Lung (tissue), 12 donors: ENCODE data around the gene NDUFS8. TPM values are rescaled to one million over a fixed set of nuclear protein-coding genes. Genes with fewer than 3 reads are reported as not detected.

Source experiments
- ATAC-seq: fragments of 200-7000 bp; cut with Tn5 transposase; one replicate; pipeline ENCODE4 v1.9.1; 2020; ENCODE audit warnings: moderate number of reproducible peaks; ENCODE audit not compliant: insufficient read depth, low FRiP score
- DNase-seq, 3 donors: peaks; one replicate each; pipeline ENCODE4 v3.0.0-alpha.2; 2013 to 2017
- H3K27ac ChIP-seq, 2 donors: one replicate each; pipeline ENCODE4 v1.5.1; 2013; ENCODE audit warnings: mild to moderate bottlenecking in 2 of 2, moderate library complexity in 2 of 2, control low read depth in 1 of 2, inconsistent platforms in 1 of 2, low read depth in 1 of 2, low read length in 1 of 2
- H3K27me3 ChIP-seq, 3 donors: one replicate each; pipeline ENCODE4 v1.5.1; 2013; ENCODE audit warnings: low read length in 2 of 3; ENCODE audit not compliant: control insufficient read depth in 3 of 3, insufficient read depth in 3 of 3
- H3K36me3 ChIP-seq, 4 donors: one replicate each; pipeline ENCODE4 v1.5.1; 2013; ENCODE audit warnings: low read length in 4 of 4, mild to moderate bottlenecking in 1 of 4, moderate library complexity in 1 of 4; ENCODE audit not compliant: control insufficient read depth in 4 of 4, insufficient read depth in 4 of 4
- H3K4me1 ChIP-seq, 5 donors: one replicate each; pipeline ENCODE4 v1.5.1; 2013; ENCODE audit warnings: low read length in 5 of 5, mild to moderate bottlenecking in 2 of 5, moderate library complexity in 1 of 5; ENCODE audit not compliant: control insufficient read depth in 5 of 5, insufficient read depth in 5 of 5
- H3K4me3 ChIP-seq: one replicate; pipeline ENCODE4 v1.5.1; 2013; ENCODE audit warnings: mild to moderate bottlenecking, control low read depth, moderate library complexity
- H3K9ac ChIP-seq, 2 donors: one replicate each; pipeline ENCODE4 v1.5.1; 2013; ENCODE audit warnings: low read length in 2 of 2, control low read depth in 1 of 2; ENCODE audit not compliant: insufficient read depth in 1 of 2
- H3K9me3 ChIP-seq, 4 donors: one replicate each; pipeline ENCODE4 v1.5.1; 2013; ENCODE audit warnings: low read length in 3 of 4, mild to moderate bottlenecking in 1 of 4, moderate library complexity in 1 of 4; ENCODE audit not compliant: control insufficient read depth in 4 of 4, insufficient read depth in 3 of 4
- WGBS, 2 donors: extraction: QIAGEN DNeasy Blood & Tissue Kit; methylation state at CpG; one replicate each; pipeline ENCODE4 v1.1.7; 2013; 5-methylcytosine and 5-hydroxymethylcytosine counted together
- polyA plus RNA-seq, 2 donors: library from polyadenylated mRNA; stranded (reverse); fragments of 200-250 nt; gene quantifications; one replicate each; pipeline ENCODE4 v1.2.1, GENCODE V29; 2013
- total RNA-seq, 2 donors: library from RNA; depleted of rRNA in 1 of 2; stranded (reverse); fragments of >200 nt in 1 of 2; gene quantifications; one replicate each; pipeline ENCODE4 v1.2.1, GENCODE V29; 2014 to 2021
- TF ChIP-seq, protein P1 (sequence below): IDR thresholded peaks from 2 replicates; pipeline ENCODE4 v1.5.1; 2012; ENCODE audit warnings: mild to moderate bottlenecking; ENCODE audit errors: control extremely low read depth, extremely low read depth
- donor health status: control.
- donor health status: control.
- donor health status: Bipolar disorder and iron deficiency.
- donor health status: healthy.
- donor health status: DM: yes; HTN: yes; CAD: no.

NDUFS8 gene
- total and polyA plus RNA-seq, 4 donors: 57.8 to 180 (median 145) TPM

DNA sequence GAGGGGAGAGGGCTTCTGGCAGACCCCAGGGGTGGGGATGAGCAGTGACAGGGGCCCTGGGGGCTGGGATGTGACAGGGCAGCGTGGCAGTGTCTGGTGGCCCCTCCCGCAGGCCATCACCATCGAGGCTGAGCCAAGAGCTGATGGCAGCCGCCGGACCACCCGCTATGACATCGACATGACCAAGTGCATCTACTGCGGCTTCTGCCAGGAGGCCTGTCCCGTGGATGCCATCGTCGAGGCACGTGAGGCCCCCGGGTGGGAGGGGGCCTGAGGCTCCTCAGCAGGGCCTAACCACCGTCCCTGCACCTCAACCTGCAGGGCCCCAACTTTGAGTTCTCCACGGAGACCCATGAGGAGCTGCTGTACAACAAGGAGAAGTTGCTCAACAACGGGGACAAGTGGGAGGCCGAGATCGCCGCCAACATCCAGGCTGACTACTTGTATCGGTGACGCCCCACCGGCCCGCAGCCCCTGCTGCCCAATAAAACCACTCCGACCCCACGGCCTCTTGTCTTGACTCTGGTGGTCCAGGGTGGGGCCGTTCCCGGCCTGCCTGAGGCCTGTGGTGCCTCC lies 5.7 kb downstream of the NDUFS8 start:
- peaks cover 7 to 38% (median 25%) of the 10 kb centered on the region in 5 donors for H3K4me1 ChIP-seq
- ATAC-seq (no peak), DNase-seq (no peak)
- 49 to 65% methylated on average over 27 of the region's 27 CpGs for WGBS, 2 donors
- H3K27ac ChIP-seq: peak overlapping the region; percentile 61 to 95
- H3K9ac ChIP-seq: no peak overlapping the region
- no peaks in the 10 kb centered on the region for H3K27me3 ChIP-seq
- TF ChIP-seq, protein P1, sequence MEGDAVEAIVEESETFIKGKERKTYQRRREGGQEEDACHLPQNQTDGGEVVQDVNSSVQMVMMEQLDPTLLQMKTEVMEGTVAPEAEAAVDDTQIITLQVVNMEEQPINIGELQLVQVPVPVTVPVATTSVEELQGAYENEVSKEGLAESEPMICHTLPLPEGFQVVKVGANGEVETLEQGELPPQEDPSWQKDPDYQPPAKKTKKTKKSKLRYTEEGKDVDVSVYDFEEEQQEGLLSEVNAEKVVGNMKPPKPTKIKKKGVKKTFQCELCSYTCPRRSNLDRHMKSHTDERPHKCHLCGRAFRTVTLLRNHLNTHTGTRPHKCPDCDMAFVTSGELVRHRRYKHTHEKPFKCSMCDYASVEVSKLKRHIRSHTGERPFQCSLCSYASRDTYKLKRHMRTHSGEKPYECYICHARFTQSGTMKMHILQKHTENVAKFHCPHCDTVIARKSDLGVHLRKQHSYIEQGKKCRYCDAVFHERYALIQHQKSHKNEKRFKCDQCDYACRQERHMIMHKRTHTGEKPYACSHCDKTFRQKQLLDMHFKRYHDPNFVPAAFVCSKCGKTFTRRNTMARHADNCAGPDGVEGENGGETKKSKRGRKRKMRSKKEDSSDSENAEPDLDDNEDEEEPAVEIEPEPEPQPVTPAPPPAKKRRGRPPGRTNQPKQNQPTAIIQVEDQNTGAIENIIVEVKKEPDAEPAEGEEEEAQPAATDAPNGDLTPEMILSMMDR: no peak
- peaks cover 0 to 17% (median 6%) of the 10 kb centered on the region in 4 donors for H3K36me3 ChIP-seq
- no peaks in the 10 kb centered on the region for H3K9me3 ChIP-seq
- H3K4me3 ChIP-seq: no peak overlapping the region

DNA sequence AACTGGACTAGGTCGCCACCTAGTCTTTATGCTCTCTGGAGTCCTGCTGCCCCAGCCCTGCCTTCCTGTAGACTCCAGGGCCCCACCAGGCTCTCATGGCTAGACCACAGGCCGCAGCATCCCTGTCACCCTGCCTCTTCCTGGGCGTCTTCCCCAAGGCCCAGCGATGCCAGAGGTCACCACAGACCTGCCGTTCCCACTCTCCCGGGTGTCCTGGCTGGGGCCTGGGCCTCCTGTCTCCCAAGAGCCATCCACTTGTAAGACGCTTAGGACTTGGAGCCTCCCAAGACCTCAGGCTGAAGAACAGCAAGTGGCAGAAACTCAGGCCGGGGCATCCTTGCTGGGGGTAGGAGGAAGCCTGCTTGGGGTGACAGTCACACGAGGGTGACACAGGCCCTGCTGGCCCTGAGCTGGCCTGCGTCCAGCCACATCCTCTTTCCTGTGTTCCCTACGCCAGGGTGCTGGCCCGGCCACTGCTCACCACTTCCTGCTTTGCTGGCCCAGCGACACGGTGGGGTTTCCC lies 6.3 kb downstream of the NDUFS8 start:
- H3K27me3 ChIP-seq: no peaks in the 10 kb centered on the region
- H3K36me3 ChIP-seq: peaks cover 0 to 21% (median 6%) of the 10 kb centered on the region in 4 donors
- DNase-seq (peak in 1 of 3 donors; percentile 38), ATAC-seq (no peak)
- H3K27ac ChIP-seq: peak overlapping the region; percentile 61 to 95
- H3K4me3 ChIP-seq: no peak overlapping the region
- H3K9ac ChIP-seq: no peak overlapping the region
- 18 to 28% methylated on average over 14 of the region's 14 CpGs for whole genome bisulfite sequencing, 2 donors
- TF ChIP-seq, protein P1: no peak
- peaks cover 2 to 33% (median 19%) of the 10 kb centered on the region in 5 donors for H3K4me1 ChIP-seq
- no peaks in the 10 kb centered on the region for H3K9me3 ChIP-seq

DNA sequence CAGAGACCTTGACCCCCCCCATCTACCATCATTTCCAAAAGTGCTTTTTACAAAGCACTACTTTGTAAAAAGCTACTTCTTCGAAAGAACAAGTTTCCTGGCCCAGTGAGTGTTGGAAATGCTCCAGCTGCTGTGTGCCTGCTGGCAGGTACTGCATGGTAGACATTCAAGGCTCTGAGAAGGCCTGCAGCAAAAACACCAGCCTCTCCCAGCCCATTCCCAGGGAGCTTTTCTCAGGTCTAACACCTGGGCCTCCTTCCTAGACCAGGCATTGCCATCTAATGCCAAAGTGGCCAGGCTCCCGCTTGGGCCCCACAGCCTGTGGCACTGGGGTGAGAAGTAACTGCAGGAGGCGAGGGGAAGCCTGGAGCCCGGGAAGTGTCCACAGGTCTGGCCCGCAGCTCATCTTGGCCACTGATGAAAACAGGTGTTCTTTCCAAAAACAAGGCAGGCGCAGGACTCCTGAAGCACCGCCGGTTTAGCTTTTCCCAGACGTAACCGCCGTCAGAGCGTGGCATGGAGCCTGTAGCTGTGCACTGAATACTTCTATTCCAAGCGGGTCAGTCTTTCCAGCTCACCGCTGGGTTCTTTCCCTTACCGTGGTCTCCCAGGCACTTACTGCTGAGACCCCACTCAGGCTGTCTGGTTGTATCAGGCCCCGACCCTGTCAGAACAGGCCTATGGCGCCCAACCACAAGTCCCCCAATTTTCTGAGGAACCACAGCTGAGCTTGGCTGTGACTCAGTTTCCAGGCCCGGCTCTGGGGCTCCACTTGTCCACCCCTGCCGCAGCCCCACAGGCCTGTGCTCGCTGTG lies 7.1 kb downstream of the NDUFS8 start:
- DNase-seq: peak in 1 of 3 donors; percentile 24
- peak overlapping the region; percentile 61 to 95 for H3K27ac ChIP-seq
- H3K4me3 ChIP-seq: no peak overlapping the region
- 76 to 78% methylated on average over 20 of the region's 20 CpGs for WGBS, 2 donors
- no peaks in the 10 kb centered on the region for H3K27me3 ChIP-seq
- no peak for ATAC-seq
- TF ChIP-seq, protein P1: no peak
- H3K9ac ChIP-seq: peak overlapping the region in 1 of 2 donors; percentile 40
- no peaks in the 10 kb centered on the region for H3K9me3 ChIP-seq
- peaks cover 0 to 29% (median 18%) of the 10 kb centered on the region in 5 donors for H3K4me1 ChIP-seq
- peaks cover 0 to 24% (median 6%) of the 10 kb centered on the region in 4 donors for H3K36me3 ChIP-seq
